Right lobe of liver (tissue), 6 donors: ENCODE results near the gene ARHGEF12. TPM values are rescaled to one million over a fixed set of nuclear protein-coding genes. Genes with fewer than 3 reads are reported as not detected.

Source experiments
- ATAC-seq, 4 donors: fragments of 200-7000 bp; cut with Tn5 transposase; one replicate each; pipeline ENCODE4 v1.9.1; 2020; ENCODE audit warnings: mild to moderate bottlenecking in 4 of 4, moderate library complexity in 4 of 4
- DNase-seq, 3 donors: peaks; one replicate each; pipeline ENCODE4 v3.0.0-alpha.2; 2020
- H3K27ac ChIP-seq, 3 donors: fragments of 200-600 bp; one replicate each; pipeline ENCODE4 v1.8.0; 2022
- H3K27me3 ChIP-seq, 2 donors: fragments of 200-600 bp; one replicate each; pipeline ENCODE4 v1.8.0; 2022
- H3K36me3 ChIP-seq, 4 donors: fragments of 200-600 bp; sonication (generic) in 1 of 4; one replicate each; pipeline versions ENCODE4 v1.5.1 to v1.8.0; 2017 to 2022; ENCODE audit warnings: control low read depth in 1 of 4
- H3K4me1 ChIP-seq, 4 donors: fragments of 200-600 bp; sonication (generic) in 1 of 4; one replicate each; pipeline versions ENCODE4 v1.5.1 to v1.8.0; 2017 to 2022; ENCODE audit warnings: control low read depth in 1 of 4
- H3K4me3 ChIP-seq, 3 donors: fragments of 200-600 bp; one replicate each; pipeline ENCODE4 v1.8.0; 2022
- H3K9me3 ChIP-seq, 4 donors: fragments of 200-600 bp; sonication (generic) in 1 of 4; one replicate each; pipeline versions ENCODE4 v1.5.1 to v1.8.0; 2017 to 2022; ENCODE audit warnings: control low read depth in 1 of 4
- POLR2A ChIP-seq: fragments of 450-650 bp; IDR thresholded peaks from one replicate; pipeline ENCODE4 v1.6.1; 2017; ENCODE audit warnings: antibody characterized with exemption, mild to moderate bottlenecking
- WGBS: methylation state at CpG from one replicate; pipeline ENCODE4 v1.1.6; 2018; ENCODE audit warnings: low coverage, low lambda C conversion rate; ENCODE audit not compliant: insufficient coverage; ENCODE audit errors: missing lambda C conversion rate; 5-methylcytosine and 5-hydroxymethylcytosine counted together
- intact Hi-C, 2 donors: fragments of 100-400 bp; cut with DNase I; formaldehyde crosslinking; loops; one replicate each; pipeline versions ENCODE4 v1.11.2 to v1.14.1; 2022
- total RNA-seq, 6 experiments: library from RNA; depleted of rRNA in 2 of 6; stranded (reverse); fragments of >200 nt in 2 of 6; fragmentation: NEBNext Ultra II Directional in 3 of 6; extraction: Animal tissue kit (Norgen Biotek cat#: 25700) in 3 of 6; gene quantifications; one replicate each; pipeline versions ENCODE4 v1.1.0 to v1.2.4, GENCODE V29; 2016 to 2023
- TF ChIP-seq, protein P1 (sequence below), 4 donors: fragments of 200-600 bp in 3 of 4; fragments of 450-650 bp in 1 of 4; IDR thresholded peaks; one replicate each; pipeline versions ENCODE4 v1.5.1 to v1.8.0; 2016 to 2022; ENCODE audit warnings: antibody characterized with exemption in 4 of 4, mild to moderate bottlenecking in 2 of 4
- donor health status: DM: no; HTN: yes; CAD: no.
- donor health status: DM: no; HTN: no; CAD: no.
- donor health status: DM: no; HTN: no; CAD: no.
- donor health status: DM: no; HTN: yes; CAD: no.
- donor health status: DM: no; HTN: yes; CAD: no.

ARHGEF12 gene
- total RNA-seq, 6 experiments from 2014 or later: 75.1 to 113 (median 94.0) TPM

DNA sequence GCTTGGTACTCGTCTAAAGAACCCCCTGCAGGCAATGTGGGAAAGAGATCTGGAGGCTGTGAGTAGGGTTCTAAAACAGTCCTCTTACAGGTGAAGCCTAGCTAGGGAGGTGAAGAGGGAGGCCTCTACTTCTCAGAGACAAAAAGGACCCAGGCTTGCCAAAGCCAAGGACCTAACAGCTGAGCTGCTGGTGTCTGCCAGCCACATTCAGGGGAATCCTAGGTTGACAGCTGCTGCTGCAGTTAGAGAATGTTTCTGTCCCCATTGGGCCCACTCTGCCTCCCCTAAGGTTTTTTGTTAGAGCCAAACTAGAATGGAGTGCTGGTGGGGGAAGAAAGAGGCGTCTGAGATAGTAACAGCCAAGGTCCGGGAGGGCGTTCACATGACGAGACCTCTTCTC is 37.8 kb upstream of the ARHGEF12 start:
- DNase-seq (no peak), ATAC-seq (no peak)
- H3K4me3 ChIP-seq: no peak overlapping the region
- no peak overlapping the region for H3K27ac ChIP-seq
- intact Hi-C loops: loop anchor here (5.0 kb wide), 3 partner anchors 56 to 126 kb away; partner anchors contain the start of gene POU2F3 (in 1 of the 2)
- H3K9me3 ChIP-seq: no peaks in the 10 kb centered on the region
- WGBS: 77% methylated on average over 4 of the region's 5 CpGs
- no peaks in the 10 kb centered on the region for H3K27me3 ChIP-seq
- TF ChIP-seq, protein P1, sequence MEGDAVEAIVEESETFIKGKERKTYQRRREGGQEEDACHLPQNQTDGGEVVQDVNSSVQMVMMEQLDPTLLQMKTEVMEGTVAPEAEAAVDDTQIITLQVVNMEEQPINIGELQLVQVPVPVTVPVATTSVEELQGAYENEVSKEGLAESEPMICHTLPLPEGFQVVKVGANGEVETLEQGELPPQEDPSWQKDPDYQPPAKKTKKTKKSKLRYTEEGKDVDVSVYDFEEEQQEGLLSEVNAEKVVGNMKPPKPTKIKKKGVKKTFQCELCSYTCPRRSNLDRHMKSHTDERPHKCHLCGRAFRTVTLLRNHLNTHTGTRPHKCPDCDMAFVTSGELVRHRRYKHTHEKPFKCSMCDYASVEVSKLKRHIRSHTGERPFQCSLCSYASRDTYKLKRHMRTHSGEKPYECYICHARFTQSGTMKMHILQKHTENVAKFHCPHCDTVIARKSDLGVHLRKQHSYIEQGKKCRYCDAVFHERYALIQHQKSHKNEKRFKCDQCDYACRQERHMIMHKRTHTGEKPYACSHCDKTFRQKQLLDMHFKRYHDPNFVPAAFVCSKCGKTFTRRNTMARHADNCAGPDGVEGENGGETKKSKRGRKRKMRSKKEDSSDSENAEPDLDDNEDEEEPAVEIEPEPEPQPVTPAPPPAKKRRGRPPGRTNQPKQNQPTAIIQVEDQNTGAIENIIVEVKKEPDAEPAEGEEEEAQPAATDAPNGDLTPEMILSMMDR (IDR thresholded peaks at IDR 0.05): no peak
- no peak for TF ChIP-seq POLR2A
- H3K36me3 ChIP-seq: no peaks in the 10 kb centered on the region
- peaks cover 0 to 9% (median 4%) of the 10 kb centered on the region in 4 donors for H3K4me1 ChIP-seq

DNA sequence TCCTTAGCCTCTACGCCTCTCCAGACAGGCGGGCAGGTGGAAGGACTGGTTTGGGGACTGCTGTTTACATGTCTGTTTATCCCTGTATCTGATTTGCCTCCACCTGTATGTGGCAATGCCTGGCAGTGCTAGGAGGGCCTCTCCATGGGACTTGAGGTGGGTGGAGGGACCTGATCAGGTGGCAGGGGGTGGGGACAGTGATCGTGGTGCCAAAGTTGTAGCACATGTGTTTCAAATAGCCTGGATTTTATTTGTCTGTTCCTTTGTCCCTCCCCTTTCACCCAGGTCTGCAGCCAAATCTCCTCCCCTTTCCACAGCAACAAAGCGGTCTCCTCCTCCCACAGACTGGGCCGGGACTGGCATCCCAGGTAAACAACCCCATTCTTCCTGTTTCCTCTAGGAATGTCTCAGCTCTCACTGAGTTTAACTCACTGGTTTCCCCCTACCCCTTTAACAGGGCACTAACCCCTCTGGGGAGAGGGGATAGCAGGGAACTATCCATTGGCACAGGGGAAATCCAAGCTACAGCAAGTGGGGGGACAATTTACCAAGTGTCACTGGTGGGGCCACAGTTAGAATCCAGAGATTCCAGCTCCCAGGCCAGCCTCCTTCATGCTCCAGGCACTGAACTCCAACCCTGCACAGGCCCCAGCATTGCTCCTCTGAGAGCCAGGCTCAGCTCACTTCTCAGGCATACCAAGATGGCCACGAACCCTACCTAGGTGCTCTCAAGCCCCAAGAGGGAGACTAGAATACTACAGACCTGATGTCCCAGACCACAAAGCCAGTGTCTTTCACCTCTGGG is 34.0 kb upstream of the ARHGEF12 start:
- Histone ChIP-seq H3K36me3 (no peaks in the 10 kb centered on the region), H3K27me3 (no peaks in the 10 kb centered on the region), H3K27ac (no peak overlapping the region), H3K4me3 (no peak overlapping the region), H3K4me1 (peaks cover 0 to 9% (median 4%) of the 10 kb centered on the region in 4 donors), H3K9me3 (no peaks in the 10 kb centered on the region)
- ATAC-seq: peak; percentile 57 to 80 (median 76)
- intact Hi-C loops: loop anchor here in 1 of 2 donors (5.0 kb wide), 1 partner anchor 130 kb away; no protein-coding TSS in a partner anchor
- no peak for TF ChIP-seq POLR2A
- TF ChIP-seq, protein P1 (IDR thresholded peaks at IDR 0.05): no peak
- peak; percentile 48 to 64 (median 61) for DNase-seq
- 45% methylated on average over 5 of the region's 6 CpGs for WGBS

DNA sequence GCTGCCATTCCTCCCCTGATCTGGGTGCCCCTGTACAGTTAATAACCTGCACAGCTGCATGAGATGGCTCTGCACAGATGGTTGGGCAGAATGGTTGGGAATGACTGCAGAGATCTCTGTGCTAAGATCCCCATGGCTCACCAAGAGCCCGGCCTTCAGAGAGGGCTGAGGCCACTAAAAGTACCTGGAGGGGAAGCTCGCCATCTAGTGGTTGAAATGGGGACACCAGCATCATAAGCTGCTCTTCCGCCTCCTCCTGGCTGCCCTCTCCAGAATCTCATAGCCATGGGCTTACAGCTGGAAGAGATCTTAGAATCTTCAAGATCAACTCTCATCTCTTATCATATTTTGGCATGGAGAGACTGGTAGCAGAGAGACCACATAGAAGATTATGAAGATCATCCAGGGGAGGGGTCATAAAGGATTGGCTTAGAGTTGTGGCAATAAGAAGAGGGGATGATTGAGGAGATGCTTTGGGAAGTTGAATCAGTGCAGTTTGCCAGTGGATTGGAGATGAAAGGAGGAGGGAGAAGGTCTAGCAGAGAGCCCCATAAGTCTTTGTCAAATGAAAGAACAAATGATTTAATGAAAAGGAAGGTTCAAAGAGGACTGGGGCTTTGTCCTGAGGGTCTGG is 33.1 kb upstream of the ARHGEF12 start:
- intact Hi-C loops: loop anchor here in 1 of 2 donors (5.0 kb wide), 1 partner anchor 131 kb away; no protein-coding TSS in a partner anchor
- Histone ChIP-seq H3K27ac (no peak overlapping the region), H3K4me3 (no peak overlapping the region), H3K36me3 (no peaks in the 10 kb centered on the region), H3K27me3 (no peaks in the 10 kb centered on the region), H3K9me3 (no peaks in the 10 kb centered on the region), H3K4me1 (peaks cover 0 to 9% (median 4%) of the 10 kb centered on the region in 4 donors)
- WGBS: 0% methylated on average over 1 of the region's 3 CpGs
- ATAC-seq (peak; percentile 61 to 88 (median 84)), DNase-seq (peak in 2 of 3 donors; percentile 42 to 75)
- no peak for TF ChIP-seq POLR2A
- TF ChIP-seq, protein P1 (IDR thresholded peaks at IDR 0.05): peak; percentile 79 to 96 (median 89)

DNA sequence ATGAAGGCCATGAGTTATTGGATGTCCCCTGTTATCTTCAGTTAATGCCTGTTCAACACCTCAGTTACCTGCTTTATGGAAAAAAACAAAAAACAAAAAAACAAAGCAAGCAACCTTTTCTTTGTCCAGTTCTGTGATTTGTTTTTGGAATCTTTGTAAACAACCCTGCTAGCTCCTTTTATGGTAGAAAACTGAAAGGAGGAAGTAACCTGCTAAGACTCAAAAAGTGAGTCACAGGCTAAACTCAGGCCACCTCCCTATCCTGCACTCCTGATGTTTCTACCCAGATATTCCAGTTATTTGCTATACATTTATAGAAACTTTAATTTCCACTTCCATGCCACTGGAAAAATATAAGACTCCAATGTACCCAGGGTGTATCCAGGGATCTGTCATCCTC is 31.7 kb upstream of the ARHGEF12 start:
- H3K4me3 ChIP-seq: no peak overlapping the region
- ATAC-seq: peak in 1 of 4 donors; percentile 14
- intact Hi-C loops: loop anchor here in 1 of 2 donors (5.0 kb wide), 1 partner anchor 132 kb away; no protein-coding TSS in a partner anchor
- no peaks in the 10 kb centered on the region for H3K27me3 ChIP-seq
- peaks cover 0 to 9% (median 4%) of the 10 kb centered on the region in 4 donors for H3K4me1 ChIP-seq
- no peaks in the 10 kb centered on the region for H3K36me3 ChIP-seq
- H3K9me3 ChIP-seq: no peaks in the 10 kb centered on the region
- no peak for DNase-seq
- no peak overlapping the region for H3K27ac ChIP-seq
- TF ChIP-seq, protein P1 (IDR thresholded peaks at IDR 0.05): no peak
- TF ChIP-seq POLR2A: no peak
